Breast epithelium (tissue), 3 donors: ENCODE results near the gene EPG5.

Experiments
- POLR2A ChIP-seq: fragments of 450-650 bp; IDR thresholded peaks from one replicate; pipeline ENCODE4 v1.6.1; 2016; ENCODE audit warnings: antibody characterized with exemption, mild to moderate bottlenecking, moderate library complexity
- POLR2AphosphoS5 ChIP-seq, 3 donors: sonication (generic); formaldehyde crosslinking; IDR thresholded peaks; one replicate each; pipeline ENCODE4 v1.6.1; 2017; ENCODE audit warnings: antibody characterized with exemption in 3 of 3
- TF ChIP-seq, protein P1 (sequence below), 3 donors: fragments of 450-650 bp; IDR thresholded peaks; one replicate each; pipeline ENCODE4 v1.5.1; 2016 to 2017; ENCODE audit warnings: antibody characterized with exemption in 3 of 3, mild to moderate bottlenecking in 3 of 3, moderate library complexity in 3 of 3

GRCh38 chr18:45826084-45826483 lies 141.0 kb downstream of the EPG5 start:
- TF ChIP-seq, protein P1, sequence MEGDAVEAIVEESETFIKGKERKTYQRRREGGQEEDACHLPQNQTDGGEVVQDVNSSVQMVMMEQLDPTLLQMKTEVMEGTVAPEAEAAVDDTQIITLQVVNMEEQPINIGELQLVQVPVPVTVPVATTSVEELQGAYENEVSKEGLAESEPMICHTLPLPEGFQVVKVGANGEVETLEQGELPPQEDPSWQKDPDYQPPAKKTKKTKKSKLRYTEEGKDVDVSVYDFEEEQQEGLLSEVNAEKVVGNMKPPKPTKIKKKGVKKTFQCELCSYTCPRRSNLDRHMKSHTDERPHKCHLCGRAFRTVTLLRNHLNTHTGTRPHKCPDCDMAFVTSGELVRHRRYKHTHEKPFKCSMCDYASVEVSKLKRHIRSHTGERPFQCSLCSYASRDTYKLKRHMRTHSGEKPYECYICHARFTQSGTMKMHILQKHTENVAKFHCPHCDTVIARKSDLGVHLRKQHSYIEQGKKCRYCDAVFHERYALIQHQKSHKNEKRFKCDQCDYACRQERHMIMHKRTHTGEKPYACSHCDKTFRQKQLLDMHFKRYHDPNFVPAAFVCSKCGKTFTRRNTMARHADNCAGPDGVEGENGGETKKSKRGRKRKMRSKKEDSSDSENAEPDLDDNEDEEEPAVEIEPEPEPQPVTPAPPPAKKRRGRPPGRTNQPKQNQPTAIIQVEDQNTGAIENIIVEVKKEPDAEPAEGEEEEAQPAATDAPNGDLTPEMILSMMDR (IDR thresholded peaks at IDR 0.05): no peak
- TF ChIP-seq POLR2A: no peak
- no peak for TF ChIP-seq POLR2AphosphoS5 (IDR thresholded peaks at IDR 0.05)
